Activated CD4-positive, CD25-positive, alpha-beta regulatory T cell (primary cell): ENCODE data around the gene GPR3.
"Not testable (repeated sequence)": the region's sequence is repeated elsewhere in the genome, so short reads cannot be mapped to it uniquely, and the experiment has no call there.

Experiments
- DNase-seq, 4 experiments: peaks; one replicate each; lab custom pipeline; 2025; lab: John Stamatoyannopoulos, UW

Gene GPR3

DNA sequence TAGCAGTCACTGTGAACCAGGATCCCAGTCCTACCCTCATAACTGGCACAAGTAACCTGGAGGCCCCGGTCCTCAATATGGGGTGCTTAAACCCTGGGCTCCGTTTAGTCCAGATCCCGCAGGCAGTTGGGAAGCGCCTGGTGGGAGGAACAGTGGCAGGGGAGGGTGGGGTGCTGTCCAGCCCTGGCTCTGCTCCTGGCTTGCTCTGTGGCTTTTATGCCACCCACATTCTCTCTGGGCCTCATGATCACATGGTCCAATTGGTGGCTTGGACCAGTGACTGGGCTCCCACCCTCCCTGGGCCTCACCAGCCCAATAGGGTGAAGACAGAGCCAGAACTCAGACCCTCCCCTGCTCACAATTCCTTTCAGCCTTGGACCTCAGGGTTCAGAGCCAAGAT, 12.2 kb upstream of the GPR3 start:
- DNase-seq: no peak

DNA sequence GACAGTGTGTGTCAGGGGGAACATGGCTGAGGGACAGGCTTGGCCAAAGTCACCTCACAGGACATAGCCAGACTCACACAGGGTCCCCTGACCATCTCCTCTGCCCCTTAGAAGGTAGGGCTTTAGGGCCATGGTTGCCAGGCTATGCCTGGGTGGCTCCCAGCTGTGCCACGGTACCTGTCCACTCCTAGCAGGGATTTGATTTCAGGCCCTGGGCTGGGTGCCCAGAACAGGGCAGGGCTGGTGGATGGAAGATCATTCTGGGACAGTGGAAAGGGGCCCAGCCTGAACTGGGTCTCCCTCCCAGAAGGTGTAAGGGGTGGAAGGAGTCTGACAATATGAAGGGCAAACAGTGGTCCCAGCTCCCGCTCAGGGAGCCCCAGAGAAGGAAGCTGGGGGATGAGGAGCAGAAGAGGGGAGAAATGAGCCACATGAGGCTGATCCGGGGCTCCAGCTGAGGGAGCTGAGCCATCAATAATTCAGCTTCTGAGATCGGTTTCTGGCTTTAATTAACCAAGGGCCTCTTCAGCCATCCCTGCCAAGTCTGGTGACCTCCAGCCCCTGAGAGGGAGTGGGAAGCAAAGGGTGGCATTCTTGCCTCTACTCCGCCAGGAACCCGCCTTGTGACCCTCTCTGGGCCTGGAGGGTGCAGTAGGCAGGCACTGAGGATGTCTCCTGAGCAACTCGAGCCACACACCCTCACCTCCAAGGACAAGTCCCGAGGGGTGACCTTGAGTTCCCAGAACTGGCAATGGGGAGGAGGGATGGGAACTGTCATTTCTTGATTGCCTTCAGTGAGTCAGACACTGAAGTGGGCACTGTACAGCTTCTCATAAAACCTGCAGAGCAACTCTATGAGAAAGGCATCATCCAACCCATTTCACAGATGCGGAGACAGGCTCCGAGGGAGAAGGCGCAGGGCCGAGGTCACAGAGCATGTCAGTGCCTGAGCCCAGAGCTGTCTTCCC, 11.4 kb upstream of the GPR3 start:
- no peak for DNase-seq

DNA sequence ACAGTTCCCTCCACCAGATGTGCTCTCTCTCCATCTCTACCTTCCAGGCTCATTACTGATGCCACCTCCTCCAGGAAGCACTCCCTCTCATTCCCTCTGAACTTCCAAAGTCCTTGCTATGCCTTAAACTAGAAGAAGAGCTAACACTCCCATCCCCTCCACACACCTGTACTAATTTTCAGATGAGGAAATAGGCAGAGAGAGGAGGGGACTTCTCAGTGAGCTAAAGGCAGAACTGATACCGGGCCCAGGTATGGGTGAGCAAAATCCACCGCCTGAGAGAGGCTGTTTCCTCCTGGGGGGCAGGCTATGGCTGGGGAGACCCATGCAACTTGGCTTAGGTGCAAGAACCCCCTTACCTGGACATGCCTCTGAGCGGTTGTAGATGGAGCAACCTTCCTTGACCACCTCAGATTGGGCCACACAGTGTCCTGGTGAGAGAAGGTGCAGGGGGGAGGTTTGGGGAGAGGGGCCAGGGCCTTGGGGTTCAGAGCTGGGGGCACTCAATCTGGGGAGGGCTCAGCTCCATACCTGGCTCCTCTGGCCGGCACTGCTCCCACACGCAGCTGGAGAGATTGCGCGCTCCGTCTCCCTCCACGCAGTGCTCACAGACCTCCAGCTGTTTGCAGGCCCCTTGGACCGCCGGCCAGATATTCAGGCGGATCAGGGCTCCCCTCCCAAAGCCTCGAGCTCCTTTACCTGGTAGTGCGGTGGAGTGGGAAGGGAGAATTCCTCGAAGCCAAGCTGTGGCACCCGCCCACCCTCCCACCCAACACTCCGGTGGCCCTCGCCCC, 10.3 kb upstream of the GPR3 start:
- no peak for DNase-seq

DNA sequence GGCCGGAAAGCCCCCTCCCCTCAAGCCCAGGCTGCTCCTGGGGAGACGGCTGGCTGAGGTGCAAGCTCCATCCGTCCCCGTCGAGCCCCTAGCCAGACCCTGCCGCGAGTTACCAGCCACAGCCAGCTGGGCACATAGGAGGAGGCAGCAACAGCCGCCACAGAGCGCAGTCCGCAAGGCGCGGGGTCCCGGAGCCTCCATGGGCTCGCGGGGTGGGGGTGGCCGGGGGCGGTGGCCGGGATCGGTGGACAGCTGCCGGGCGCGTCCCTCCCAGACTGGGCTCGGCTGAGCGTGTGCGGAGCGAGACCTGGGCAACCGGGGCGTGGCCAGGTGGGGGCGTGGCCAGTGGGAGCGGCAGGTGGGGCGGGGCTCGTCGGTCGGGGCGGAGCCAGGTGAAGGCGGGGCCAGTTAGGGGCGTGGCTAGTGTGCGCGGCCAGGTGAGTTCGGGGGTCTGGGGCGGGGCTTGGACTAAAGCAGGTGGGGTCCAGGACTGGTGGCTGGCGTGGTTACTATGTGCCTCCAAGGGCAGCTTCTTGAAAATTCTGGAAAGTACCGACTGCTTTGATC, 9.3 kb upstream of the GPR3 start, which contains the start of gene CD164L2:
Gene CD164L2 (minus strand): TSS at position 295 of the 567 bp plus-strand sequence. CDS start 94 bp downstream, at position 201.
- peak in 3 of 4 experiments; percentile 13 to 28 (median 16) for DNase-seq

DNA sequence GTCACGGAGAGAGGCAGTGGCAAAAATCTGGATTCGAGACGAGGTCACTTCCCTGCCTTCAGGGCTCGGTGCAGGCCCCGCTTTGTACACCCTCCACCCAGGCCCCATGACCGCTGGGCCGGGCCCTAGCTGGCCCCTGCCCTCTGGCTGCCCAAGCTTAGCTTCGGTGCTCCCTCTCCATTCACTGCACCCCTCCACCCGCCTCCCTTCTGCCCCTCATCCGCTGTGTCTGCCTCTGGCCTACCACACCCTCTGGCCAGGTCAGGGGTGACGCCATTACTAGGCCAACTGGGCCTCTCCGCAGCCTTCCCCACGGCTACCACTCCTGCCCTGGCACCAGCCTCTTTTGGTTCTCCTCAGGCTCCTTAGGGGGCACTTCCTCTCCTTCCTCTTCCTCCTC, 8.8 kb upstream of the GPR3 start:
- DNase-seq: no peak

DNA sequence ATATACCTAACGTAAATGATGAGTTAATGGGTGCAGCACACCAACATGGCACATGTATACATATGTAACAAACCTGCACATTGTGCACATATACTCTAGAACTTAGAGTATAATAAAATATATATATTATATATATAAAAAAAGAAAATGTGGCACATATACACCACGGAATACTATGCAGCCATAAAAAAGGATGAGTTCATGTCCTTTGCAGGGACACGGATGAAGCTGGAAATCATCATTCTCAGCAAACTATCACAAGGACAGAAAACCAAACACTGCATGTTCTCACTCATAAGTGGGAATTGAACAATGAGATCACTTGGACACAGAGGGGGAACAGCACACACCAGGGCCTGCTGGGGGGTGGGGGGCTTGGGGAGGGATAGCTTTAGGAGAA, 7.6 kb upstream of the GPR3 start:
- not testable (repeated sequence) for DNase-seq

DNA sequence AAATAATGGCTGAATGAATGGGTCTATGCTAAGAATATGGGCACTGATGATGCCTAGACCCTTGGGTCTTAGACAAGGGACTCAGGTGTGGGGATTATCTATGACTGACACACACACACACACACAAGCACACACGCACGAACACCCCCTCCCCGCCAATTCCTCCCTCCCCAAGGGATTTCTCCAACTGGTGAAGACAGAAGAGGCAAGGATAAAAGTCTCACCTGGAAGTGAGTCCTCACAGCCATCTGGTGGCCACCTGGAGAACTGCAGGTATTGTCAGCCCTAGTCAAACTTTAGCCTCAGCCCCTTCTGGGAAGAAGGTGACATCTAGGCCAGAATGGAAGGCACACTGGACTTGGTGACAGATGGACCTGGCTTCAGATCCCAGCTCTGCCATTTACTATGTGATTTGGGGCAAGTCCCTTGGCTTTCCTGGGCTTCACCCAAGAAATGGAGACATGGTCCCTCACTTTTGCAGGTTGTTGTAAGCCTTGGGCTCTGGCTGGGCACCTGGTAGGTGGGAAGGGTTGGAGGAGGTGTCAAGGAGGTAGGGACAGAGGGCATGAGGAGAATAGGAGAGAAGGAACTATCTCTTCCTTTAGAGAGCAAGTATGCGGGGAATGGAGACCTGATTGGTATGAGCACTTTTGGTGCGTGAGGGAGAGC, 4.0 kb upstream of the GPR3 start:
- DNase-seq: peak; percentile 43 to 74 (median 48)

DNA sequence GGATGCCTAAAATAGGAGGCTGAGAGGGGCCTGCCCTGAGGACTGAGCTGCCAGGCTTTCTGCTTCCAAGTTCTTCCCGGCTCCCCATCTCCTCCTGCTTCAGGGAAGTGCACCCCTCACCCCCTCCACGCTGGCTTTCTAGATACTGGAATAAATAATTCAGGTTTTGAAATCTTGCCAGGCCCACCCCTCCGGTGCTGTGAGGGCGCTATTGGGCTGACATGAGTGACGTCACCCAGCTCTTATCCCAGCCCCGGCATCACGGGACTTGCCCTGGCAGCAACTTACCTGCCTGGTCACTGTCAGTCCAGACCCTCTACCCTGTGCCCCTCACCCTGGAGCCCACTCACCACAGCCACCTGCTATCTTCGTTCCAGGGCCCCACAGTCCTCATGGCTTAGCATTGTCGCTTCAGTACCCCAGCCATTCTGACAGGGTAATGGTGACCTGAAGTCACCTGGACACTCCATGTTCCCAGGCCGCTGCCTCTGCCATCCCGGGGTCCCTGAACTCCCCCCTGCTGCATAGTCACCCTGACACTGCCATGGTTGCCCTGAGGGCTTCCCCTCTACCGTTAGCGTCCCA, 819 bp upstream of the GPR3 start:
- no peak for DNase-seq

DNA sequence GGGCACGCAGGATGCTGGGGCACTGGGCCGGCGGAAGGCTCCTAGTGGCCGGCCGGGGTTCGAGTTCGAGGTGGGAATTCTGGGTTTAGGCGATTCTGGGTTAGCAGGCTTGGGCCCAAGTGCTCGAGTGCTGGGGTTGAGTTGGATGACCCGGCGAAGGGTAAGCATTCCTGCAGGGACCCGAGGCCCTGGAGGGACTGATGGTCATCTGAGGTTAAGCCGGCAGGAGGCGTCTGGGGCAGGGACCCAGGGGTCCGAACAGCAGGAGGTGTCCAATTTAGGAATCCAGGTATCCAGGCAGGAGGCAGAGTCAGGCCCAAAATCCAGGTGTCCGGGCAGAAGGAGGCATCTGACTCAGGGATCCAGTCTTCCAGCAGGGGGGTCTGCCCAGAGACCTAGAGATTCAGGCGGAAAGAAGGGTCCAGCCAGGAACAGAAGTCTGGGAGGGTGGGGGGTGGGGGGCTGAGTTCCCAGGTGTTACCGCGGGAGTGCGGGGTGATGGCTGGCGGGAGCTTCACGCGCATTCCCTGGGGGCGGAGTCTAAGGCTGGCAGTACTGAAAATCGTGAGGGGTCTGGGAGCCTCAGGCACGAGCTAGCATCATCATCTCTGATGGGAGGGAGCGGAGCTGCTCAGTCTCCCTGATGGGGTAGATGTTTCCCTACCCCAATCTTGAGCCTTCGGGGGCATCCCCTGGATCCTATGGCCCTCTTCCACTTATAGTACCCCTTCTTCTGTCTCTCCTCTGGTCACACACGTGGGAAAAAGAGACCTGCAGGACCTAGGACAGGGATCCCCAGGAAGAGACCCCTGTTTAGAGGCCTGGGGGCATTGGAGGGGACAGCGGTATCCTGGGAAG, 585 bp downstream of the GPR3 start:
- DNase-seq: no peak

DNA sequence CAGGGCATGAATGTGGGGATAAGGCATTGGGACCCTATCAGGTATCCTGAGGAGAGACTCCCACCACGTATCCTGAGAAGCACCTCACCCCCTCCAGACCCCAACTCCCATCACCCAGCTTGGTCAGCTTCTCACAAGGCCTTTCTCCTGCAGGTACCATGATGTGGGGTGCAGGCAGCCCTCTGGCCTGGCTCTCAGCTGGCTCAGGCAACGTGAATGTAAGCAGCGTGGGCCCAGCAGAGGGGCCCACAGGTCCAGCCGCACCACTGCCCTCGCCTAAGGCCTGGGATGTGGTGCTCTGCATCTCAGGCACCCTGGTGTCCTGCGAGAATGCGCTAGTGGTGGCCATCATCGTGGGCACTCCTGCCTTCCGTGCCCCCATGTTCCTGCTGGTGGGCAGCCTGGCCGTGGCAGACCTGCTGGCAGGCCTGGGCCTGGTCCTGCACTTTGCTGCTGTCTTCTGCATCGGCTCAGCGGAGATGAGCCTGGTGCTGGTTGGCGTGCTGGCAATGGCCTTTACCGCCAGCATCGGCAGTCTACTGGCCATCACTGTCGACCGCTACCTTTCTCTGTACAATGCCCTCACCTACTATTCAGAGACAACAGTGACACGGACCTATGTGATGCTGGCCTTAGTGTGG, 1.3 kb downstream of the GPR3 start:
- no peak for DNase-seq

DNA sequence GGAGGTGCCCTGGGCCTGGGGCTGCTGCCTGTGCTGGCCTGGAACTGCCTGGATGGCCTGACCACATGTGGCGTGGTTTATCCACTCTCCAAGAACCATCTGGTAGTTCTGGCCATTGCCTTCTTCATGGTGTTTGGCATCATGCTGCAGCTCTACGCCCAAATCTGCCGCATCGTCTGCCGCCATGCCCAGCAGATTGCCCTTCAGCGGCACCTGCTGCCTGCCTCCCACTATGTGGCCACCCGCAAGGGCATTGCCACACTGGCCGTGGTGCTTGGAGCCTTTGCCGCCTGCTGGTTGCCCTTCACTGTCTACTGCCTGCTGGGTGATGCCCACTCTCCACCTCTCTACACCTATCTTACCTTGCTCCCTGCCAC, 1.8 kb downstream of the GPR3 start:
- DNase-seq: no peak

DNA sequence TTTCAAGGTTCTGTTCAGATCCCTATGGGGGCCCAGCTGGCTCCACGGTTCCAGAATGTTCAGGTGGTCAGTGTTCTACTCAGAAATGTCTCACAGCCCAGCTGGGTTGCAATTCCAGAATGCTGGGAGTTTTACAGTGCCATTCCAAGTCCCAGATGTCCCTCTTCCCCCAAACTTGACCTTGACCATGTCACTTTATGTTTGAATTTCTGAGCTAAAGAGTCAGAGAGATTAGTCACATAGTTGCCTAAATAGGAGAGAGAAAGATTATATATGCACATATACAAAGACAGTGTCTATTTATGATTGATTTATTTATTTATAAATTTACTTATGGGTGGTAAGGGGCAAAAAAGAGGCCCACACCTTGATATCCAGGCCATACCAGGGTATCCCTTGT, 2.5 kb downstream of the GPR3 start:
- no peak for DNase-seq

DNA sequence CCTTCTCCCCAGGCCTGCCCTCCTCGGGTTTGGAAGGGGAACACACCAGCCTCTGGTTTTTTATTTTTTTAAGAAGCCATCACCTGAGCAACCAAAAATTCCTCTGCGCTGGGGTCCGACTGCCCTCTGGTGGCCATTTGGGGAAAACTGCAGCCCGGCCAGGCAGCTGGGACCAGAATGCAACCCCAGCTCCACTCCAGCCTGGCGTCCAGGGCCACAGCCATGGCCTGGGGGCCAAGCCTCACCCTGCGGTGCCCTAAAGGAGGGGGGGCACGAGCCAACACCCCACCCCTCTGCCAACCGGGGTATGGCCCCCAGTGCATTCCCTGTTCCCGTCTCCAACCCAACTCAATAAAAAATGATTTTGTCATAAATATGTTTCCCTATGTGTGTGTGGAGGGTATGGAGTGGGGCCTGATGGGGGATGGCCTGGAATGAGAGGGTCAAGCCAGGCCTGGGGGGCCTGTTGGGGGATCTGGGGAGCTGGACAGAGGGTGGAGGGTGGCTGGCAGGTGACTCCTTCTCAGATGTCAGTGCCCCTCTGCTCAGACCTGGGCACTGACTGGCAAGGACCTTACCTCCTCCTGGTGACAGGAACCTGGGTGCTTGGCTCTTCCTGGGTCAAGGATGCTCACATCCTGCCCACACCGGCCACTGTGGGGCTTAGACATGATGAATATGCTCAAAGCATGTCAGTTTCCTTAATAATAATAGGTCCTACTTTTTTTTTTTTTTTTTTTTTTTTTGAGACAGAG, 3.2 kb downstream of the GPR3 start:
- DNase-seq: peak; percentile 41 to 64 (median 48)

DNA sequence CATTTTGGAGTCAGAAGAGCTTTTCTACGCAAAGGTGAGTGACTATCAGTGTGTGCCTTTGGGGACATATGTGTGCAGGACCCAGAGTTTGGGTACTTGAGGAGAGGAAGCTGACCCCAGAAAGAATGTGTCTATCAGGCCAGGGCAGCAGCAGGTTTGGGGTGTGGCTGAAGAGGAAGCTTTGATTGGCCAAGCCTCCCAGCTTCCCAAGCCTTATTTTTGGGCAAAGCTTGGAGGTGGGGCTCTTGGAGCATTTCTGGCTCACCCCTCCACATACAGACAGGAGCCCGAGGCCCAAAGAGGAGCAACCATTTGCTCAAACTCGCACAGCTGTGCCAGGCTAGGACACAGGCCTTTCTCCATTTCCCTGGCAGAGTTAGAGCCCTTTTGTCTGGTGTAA, 4.7 kb downstream of the GPR3 start:
- no peak for DNase-seq

DNA sequence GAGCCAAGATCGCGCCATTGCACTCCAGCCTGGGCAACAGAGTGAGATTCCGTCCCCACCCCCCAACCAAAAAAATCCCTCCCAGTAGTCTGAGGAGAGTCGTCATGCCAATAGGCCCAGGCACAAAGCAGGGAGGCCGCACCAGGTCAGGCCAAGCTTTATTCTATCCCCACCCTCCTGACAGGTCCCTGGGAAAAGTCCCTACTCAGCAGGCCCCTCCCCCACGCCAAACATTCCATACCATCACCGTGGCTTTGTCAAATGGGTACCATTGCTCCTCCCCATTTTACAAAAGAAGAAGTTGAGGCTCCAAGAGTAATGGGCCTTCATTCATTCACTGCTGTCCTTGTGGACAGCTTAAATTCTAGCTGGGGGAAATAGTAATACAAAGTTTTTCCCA, 5.3 kb downstream of the GPR3 start:
- DNase-seq: no peak

DNA sequence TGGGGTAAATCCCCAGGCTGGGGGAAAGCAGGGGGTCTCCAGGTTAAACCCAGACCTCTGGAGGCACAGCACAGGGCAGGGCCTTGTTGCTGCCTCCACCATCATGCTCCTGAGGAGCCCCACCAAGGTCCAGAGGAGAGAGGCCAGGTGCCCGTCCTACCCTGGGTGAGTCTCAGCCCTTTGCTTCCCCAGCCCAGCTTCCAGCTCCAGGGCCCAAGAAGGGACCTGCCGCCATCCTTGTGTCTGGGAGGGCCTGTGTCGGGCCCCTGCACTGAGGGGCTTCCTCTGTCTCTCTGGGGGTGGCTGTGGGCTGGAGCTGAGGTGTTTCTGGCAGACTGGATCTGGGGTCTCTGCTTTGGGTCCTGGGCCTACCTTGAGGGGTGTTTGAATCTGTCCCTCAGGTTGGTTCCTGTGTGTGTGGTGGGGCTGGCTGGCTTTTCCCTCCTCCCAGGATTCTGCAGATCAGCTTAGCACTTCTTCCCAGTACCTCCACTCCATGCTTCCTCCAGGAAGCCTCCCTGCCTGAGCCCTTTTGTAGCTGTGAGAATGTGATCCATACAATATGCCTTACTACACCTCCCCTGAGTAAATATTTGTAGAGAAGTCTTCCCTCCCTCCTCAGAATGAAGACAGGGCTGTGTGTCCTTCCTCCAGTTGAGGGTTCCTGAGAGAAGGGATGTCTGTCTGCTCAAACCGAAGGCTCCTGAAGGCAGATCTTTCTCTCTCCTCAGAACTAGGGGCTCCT, 6.2 kb downstream of the GPR3 start:
- no peak for DNase-seq

DNA sequence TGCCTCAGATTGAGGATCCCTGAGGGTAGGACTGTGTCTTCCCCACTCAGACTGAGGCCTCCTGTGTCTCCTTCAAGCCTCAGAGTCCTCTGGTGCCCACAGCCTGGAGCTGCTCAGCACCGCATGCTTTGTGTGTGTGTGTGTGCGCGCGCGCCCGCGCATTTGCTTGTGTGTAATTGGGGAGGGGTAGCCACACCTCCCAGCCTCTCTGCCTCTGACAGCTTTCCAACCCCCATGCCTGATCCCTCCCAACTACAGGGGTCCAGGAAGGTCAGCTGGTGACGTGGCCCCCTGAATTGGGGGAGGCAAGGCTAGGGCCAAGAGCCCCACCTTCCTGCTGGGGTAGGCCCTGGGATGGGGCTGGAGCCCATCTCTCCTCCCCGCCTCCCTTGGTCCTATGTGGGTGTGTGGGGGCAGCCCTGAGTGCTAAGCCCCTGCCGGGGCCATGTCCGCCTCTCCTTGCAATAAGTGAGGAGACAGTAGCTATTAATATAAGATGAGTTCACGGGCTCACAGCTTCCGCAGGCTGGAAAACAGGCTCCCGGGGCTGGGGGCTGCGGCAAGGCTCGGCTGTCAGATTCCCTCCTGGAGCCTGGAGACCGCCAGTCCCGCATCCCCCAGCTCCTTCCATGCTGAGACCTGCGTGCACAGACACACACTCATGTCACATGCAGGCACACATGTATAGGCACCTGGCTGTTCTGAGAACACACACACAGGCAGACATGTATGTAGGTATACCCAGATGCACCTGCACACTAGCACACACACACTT, 7.0 kb downstream of the GPR3 start:
- DNase-seq: no peak
